ENCODE data around the gene BARD1.
"Not testable (repeated sequence)": the region's sequence is repeated elsewhere in the genome, so short reads cannot be mapped to it uniquely, and the experiment has no call there.

The BARD1 gene

GRCh38 chr2:214808981-214809750, at the start of gene BARD1:
BARD1 (minus strand) TSS chr2:214809683; CDS start chr2:214809569, 114 bp downstream.
- DNase-seq (ENCODE audit: low spot score), result no peak

DNA sequence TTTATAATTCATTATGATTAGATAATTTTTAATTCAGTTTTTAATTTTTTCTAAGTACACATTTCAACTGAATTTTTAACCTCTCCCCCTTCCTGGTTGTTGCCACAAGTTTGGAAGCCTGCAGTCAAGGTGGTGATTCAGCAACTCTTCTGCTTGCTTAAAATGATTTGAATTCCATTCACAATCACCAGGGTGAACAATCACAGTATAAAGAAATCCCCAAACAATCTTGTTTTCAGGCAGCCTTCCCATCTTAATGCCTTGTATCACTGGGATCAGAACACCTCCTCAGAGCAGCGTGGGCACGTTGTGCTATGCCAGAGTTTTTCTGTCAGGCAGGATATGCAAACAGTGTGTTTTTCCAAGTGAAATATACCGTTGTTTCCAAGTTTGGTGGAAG, 46.7 kb upstream of the BARD1 start:
- DNase-seq (ENCODE audit: low spot score), result no peak

DNA sequence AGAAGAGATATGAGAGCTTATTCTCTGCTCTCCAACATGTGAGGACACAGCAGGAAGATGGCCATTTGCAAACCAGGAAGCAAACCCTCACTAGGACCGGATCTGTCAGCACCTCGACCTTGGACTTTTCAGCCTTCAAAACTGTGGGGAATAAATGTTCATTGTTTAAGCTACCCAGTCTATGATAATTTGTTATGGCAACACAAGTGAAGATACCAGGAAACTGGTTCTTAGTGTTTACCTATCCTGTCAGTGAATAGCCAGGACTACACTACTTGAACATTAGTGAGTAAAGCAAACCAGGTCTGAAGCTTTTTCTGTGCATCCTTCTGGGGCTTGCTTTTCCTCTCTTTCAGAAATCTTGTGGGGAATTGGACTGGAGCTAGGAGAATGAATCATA, 44.4 kb upstream of the BARD1 start:
- DNase-seq (ENCODE audit: low spot score), result no peak

- no peak for DNase-seq (ENCODE audit: low spot score)
These were observed 34.3 kb upstream of the BARD1 start for GRCh38 chr2:214843823-214844222.

- DNase-seq (ENCODE audit: low spot score), result no peak
These were observed 30.0 kb upstream of the BARD1 start for GRCh38 chr2:214839464-214839863.

- no peak for DNase-seq (ENCODE audit: low spot score)
These were observed 28.0 kb upstream of the BARD1 start for GRCh38 chr2:214837466-214837865.

- no peak for DNase-seq (ENCODE audit: low spot score)
These were observed 27.1 kb upstream of the BARD1 start for GRCh38 chr2:214836568-214836967.

- no peak for DNase-seq (ENCODE audit: low spot score)
These were observed 21.4 kb upstream of the BARD1 start for GRCh38 chr2:214830794-214831346.

DNA sequence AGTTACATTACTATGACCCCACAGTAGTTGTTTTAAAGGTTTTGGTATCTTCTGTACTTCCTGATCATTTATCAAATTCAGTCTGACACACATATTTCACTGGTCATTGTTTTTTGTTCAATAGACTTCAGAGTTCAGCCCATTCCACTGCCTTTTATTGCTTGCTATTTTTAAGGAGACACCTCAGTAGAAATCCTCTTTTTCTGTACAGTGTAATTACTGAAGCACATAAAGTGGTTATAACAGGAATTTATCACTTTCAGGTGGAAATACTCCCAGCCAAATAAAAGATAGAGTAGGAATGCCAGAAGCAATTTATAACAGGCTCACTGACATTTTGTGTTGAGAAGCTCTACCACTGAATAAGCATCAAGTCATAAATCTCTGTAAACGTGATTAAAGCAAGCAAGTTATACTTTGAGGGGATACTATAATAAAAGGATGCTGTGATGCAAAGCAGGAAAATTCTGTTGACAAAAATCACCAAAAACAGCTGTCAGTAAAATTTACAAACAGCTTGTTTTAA, 6.6 kb upstream of the BARD1 start:
- DNase-seq (ENCODE audit: low spot score), result no peak

- DNase-seq (ENCODE audit: low spot score), result no peak
These were observed 1.2 kb upstream of the BARD1 start for GRCh38 chr2:214810671-214811070.

- DNase-seq (ENCODE audit: low spot score), result peak; percentile 96
These were observed 475 bp upstream of the BARD1 start for GRCh38 chr2:214809751-214810564.

GRCh38 chr2:214807653-214808052, 1.8 kb downstream of the BARD1 start:
- no peak for DNase-seq (ENCODE audit: low spot score)

GRCh38 chr2:214801768-214802397, 7.6 kb downstream of the BARD1 start:
- no peak for DNase-seq (ENCODE audit: low spot score)

DNA sequence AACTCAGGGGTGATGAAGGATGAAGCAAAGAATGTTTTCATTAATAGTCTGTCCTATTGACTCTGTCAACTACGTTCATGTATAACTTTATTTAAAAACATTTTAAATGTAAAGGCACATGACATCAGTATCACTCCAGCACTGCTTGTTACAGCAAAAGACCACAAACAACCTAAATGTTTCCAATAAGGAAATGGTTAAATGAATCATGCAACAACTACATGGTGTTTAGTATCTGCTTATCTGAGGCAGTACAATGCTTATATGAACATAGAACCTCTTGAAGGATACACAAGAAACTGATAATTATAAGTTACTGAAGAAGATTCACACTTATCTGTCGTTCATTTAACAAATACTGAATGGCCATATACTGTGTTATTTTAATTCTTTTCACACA, 8.4 kb downstream of the BARD1 start:
- DNase-seq (ENCODE audit: low spot score), result no peak

DNA sequence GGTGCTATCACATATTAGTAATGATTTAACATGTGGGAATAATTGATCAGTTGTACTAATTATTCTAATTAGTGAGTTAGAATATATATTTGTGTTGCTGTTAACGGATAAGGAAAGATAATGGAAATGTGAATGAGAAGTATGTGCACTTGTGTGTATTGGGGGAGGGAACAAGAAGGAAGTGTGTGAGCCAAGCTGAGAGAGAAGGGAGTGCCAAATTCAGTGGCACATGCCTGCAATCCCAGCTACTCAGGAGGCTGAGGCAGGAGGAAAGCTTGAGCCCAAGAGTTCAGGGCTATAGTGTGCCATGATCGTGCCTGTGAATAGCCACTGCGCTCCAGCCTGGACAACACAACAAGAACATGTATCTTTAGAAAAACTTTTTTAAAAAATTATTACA, 9.3 kb downstream of the BARD1 start:
- DNase-seq (ENCODE audit: low spot score), result no peak

- no peak for DNase-seq (ENCODE audit: low spot score)
These were observed 12.6 kb downstream of the BARD1 start for GRCh38 chr2:214796911-214797310.

DNA sequence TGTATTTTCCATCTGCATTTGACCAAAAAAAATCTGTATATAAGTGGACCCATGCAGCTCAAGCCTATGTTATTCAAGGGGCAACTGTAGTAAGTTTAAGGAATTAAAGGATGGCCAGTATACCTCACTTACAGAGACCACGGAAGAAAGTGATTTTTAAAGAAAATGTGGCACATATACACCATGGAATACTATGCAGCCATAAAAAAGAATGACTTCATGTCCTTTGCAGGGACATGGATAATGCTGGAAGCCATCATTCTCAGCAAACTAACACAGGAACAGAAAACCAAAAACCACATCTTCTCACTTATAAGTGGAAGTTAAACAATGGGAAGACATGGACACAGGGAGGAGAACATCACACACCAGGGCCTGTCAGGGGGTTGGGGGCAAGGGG, 26.3 kb downstream of the BARD1 start:
- not testable (repeated sequence) for DNase-seq (ENCODE audit: low spot score)

GRCh38 chr2:214782671-214783070, 26.8 kb downstream of the BARD1 start:
- DNase-seq (ENCODE audit: low spot score), result no peak

DNA sequence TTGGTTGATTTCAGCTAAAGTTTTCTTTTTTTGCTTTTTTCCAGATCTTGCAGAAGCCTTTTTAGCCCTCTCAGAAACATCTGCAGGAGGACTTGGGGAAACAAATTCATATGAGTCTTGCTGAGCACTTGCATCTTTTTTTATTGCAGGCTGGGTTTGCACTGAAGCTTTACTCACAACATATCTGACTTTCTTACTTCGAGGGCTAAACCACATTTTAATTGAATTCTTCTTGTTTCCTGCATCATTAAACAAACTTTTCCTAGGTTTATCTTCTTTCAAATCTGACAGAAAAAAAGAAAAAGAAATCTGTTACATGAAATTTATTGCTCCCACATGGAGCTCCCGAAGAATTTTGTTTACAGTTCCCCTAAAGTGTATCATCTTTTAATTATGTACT, 28.3 kb downstream of the BARD1 start:
- DNase-seq (ENCODE audit: low spot score), result no peak

- DNase-seq (ENCODE audit: low spot score), result no peak
These were observed 33.5 kb downstream of the BARD1 start for GRCh38 chr2:214775971-214776370.

GRCh38 chr2:214774108-214774507, 35.4 kb downstream of the BARD1 start:
- no peak for DNase-seq (ENCODE audit: low spot score)

DNA sequence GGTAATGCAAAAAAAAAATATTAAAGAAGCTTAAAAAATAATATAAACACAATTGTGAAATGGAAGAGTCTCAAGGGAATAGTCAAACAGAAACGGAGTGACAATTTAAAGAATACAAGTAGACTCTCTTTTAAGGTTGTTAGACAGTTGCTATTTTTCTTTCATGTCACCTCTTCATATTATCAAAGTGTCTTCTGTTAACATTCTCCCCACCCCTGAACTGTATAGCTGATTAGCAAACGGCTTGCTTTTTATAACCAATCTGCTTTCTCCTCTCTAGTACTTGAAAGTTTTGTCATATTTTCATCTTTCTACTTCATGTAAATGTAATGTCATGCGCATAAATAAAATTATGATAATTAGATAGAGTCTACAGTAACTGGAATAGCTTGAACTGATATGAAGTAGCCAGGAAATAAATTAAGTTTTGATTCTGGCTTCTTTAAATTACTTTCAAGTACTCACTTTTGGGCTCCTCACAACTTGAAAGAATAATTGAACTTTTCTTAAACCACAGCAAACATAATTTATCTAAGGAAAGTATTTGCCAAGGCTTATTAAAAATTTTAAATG, 37.0 kb downstream of the BARD1 start:
- DNase-seq (ENCODE audit: low spot score), result no peak
